Activated CD4-positive, alpha-beta T cell treated with anti-CD3 and anti-CD28 coated beads, Interleukin-2, amount 50 U/mL, for 4 hours (primary cell): ENCODE data around the gene SH3TC2.

ENCODE experiments used
- DNase-seq, 2 experiments: peaks; one replicate each; pipeline ENCODE4 v3.0.0-alpha.2; 2020

SH3TC2 gene

DNA sequence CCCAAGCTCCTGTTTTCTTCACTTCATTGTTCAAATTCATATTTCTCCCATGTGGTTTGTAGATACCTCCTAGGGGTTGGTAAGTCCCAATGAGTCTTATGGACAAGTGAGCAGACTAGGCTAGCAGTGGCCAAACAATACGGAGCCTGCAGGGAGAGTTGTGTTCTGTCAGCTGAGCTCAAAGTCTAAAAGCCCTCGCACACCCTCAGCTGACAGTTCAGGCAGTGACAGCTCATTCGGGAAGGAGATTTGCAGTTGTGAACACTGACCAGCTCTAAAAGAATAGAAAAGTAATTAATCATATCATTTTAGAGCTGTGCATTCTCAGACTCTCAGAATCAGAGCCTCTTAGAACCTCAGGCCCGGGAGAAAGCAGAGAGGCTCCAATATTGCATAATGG, 95.1 kb downstream of the SH3TC2 start:
- no peak for DNase-seq

DNA sequence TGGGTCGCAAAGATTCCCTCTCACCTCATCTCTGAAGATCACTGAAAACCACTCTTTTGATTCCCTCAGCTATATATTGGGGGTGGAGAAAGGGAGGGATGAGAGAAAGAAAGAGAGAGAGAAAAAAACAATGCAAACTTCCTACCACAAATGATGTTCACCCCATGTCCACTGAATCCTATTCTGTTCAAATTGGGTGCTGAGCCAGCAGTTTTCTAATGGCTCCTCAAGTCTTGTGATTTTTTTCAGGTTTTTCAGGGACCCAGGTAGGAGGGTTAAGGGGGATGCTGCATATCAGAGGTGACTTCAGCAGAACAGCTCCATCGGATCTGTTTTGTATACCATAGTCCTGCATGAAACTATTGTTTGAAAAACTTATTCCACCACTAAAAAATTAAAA, 95.9 kb downstream of the SH3TC2 start:
- DNase-seq = no peak

DNA sequence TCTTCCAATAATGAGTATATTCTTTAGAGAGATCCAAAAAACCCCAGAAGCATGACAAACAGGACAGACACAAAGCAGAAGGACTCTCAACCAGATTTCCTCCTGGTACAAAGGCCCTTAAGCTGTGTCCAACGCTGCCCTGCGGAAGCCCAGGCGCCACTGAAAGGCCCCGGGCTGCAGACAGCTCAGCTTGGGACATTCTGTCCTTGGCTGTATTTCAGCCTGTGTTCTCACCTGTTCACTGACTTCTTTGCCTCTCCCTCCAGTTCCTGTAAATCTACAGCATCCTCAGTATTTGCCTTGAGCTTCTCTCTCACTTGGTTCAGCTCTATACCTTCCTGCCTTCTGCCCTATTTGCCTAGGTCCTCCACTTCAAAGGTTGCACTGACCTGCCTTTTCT, 96.5 kb downstream of the SH3TC2 start:
- no peak for DNase-seq

DNA sequence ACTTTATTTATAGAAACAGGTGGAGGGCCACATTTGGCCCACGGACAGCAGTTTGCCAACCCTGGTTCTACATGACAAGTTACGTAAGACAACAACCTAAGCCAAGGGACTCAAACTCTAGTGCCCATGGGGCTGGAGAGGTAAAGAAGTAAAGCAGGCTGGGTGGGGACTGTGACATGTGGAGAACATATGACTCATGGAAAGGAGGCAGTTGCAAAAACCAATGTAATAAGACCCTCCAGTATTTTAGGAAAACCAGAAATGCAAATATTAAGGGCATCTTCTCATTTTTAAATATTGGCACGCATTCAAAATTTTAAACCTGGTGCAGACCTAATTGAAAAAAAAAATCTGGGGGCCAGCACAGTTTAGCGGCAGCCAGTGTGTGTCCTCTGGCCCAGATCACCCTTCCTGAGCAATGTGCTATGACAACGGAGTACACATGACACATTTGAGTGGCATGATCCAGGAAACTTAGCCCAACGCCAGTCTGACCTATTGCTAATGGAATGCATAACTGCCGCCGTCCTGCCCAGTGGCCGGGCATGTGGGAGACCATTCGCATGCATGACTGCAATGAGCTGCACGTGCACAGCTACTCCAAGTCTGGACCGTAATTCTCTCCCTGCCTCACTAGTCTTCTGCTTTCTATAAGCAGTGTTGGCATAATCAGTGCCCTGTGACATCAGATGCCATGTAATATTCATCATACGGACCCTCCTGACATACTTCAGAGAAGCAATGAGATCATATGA, 97.2 kb downstream of the SH3TC2 start:
- DNase-seq = no peak

DNA sequence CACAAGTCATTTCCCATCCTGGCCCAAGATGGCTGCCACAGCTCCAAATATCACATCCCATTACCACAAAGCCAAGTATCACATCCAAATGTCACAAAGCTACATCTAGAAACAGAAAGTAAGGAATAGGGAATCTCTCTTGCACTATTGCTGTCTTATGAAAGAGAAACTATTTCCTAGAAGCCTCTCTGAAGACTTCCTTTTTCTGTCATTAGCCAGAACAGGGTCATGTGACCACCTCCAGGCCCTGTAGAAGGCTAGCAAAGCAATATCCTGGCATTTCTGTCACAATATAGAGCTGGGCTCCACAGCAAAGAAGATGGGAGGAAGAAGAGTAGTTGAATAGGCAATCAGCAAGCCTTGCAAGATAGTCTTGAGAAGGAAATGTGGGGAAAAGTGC, 99.2 kb downstream of the SH3TC2 start:
- no peak for DNase-seq

DNA sequence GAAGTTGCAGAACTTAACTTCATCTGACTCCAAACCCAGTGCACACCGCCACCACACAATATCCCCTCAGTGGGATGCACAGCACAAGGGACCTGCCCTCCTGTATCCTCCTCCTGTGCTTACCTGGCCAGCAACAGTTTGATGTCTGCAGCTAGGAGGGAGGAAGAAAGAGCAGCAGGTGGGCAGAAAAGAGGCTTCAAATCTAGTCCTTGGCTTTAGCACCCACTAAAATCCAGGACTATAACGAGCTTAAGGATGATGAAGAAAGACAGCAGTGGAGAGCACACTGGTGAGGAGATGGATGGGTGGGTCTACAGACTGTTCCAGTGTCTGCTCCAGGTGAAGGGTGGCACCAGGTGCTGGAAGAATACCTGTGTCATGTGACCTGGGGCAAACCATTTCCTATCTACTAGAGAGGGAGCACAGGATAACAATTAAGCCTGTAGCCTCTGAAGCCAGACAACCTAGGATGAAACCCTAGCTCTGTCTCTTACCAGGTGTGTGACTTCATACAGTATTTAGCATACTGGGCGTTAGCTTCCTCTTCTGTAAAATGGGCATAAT, 100.0 kb downstream of the SH3TC2 start:
- no peak for DNase-seq

DNA sequence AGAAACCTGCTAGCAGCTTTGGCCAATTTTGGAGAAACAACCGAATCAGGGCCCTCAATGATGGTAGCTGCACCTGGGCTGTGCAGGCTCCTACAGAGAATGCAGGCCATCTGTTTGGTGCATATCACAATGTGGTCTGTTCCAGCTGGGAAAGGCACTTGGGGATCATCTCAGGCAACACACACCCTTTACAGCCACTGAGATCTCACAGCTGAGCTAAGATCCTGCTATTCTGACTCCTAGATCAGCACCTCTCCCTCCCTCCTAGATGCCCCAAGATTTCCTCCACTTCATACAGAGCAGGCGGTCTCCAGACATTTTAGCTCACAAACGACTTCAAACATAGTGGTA, 100.7 kb downstream of the SH3TC2 start:
- DNase-seq = no peak

DNA sequence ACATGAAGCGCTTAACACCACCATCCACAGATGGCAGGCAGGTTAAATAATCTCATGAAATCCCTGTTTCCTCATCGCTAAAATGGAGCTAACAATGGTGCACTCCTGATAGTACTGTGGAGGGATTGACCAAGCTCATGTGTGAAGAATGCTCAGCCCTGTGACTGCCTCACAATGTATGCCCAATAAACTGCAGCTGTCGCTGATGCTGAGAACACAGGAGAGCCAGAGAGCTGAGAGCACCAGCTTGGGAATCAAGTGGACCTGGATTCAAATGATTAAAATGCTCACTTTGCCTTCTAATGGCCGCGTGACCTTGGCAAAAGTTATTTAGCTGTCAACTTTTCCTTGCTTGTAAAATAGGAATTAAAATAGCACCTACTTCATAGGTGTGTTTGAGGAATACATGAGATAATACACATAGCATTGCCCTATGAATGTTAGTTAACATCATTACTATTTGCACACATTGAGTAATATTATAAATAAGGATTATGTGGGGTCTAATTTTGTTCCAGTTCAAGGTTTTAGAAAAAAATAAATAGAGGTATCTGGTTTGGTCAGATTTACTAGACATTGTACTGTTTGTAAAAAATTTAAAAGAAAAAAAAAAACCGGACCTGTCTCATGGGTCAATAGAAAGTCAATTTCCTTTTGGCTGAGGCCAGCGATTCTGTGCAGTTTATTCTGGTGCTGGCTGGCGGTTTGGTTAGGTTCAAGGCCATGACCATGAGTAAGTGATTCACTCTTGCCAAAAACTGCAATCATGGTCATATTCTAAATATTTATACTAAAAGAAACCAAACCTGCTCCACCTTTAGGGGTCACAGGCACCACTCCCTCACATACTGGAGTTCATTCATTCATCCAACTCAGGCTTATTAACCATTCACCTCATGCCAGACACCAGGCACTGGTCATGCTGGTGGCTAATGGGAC, 101.3 kb downstream of the SH3TC2 start:
- DNase-seq = no peak

DNA sequence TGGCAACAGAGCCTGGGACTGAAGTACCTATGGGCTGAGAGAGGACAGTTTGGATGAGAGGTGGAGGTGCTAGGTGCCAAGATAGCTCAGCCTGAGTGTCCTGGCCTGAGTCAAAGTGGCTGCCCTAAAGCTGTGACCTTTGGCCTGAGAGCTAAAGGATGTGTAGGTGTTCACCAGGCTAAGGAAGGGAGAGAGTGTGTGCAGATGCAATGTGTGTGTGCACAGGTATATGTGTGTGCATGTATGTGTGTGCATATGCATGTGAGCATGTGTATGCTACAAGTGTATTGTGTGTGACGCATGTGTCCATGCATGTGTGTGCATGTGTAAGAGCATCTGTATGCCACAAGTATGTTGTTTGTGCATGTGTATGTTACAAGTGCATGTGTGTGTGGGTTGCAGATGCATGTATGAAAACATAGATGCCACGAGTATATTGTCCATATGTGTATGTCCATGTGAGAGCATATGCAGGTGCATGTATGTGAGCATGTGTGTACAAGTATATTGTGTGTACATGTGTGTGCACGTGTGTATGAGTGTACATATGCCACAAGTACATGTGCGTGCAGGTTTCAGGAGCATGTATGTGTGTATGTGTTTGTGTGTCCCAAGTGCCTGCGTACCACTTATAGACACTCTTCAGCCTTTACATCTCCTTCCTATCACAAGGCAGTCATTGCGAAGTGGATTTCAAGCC, 102.6 kb downstream of the SH3TC2 start:
- DNase-seq = no peak

DNA sequence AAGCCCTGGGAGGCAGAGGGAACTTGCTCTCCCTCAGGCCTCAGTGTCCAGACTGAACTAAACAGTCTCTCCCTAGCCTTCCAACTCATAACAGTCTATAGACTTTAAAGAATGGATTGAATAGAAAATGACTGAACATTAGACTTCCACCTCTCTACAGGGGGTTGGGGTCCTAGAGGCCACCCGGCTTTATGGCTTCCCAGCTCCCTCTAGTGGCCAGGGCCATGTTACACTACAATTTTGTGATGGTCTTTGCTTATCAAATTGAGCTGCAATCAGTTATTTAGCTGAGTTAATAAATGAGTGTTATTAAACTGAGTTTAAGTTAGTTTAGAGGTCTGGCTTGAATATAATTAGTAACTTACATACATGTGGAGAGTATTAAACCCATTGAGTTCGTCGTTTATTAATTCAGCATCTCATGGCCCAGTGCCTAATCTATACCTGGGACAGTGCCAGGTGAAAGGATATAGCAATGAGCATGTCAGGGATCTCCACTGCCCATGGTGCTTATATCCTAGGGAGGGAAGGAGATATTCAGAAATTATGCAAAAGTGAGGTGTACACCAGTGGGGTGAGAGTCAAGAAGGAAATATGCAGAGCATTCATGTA, 105.2 kb downstream of the SH3TC2 start:
- peak; percentile 12 to 15 for DNase-seq

DNA sequence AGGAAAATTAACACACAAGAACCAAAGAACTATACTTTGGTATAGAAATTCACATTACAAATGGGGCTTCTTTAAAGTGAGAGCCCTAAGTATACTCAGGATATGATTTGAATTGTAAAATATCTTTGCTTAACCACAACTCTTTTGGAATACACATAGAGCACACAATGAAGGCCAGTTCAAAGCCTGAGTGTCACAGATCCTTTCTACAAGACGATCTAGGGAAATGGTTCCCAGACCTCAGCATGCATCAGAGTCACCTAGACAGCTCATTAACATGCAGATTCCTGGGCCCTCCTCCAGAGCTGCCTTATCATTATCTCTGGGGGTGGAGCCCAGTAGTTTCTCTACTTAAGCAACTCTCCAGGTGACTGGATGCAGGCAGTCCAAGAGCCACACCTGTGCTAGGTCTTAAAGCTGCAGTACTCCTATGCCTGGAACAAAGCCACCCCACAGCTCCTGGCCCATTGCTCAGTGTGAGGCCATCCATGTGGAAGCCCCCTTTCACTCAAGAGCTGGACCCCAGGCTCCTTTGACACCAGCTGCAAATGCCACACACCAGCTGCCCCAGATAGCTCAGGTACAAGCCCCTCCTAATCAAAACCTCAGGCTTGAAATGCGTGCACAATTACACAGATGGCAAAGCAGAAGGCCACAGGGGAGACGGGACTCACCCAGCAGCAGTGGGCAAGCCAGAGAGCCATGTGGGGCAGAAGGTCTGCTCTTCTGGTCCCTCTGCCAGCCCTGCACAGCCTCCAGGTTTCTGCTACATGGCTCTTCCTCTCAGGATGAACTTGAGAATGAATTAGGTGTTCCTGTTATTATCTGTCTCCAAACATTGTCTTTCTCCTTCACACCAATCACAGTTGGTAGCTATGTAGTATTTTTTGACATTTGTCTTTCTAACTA, 106.1 kb downstream of the SH3TC2 start:
- DNase-seq = no peak
